ENCODE data around the gene LAMC1.
"Not testable (repeated sequence)": the region's sequence is repeated elsewhere in the genome, so short reads cannot be mapped to it uniquely, and the experiment has no call there.

LAMC1 gene

DNA sequence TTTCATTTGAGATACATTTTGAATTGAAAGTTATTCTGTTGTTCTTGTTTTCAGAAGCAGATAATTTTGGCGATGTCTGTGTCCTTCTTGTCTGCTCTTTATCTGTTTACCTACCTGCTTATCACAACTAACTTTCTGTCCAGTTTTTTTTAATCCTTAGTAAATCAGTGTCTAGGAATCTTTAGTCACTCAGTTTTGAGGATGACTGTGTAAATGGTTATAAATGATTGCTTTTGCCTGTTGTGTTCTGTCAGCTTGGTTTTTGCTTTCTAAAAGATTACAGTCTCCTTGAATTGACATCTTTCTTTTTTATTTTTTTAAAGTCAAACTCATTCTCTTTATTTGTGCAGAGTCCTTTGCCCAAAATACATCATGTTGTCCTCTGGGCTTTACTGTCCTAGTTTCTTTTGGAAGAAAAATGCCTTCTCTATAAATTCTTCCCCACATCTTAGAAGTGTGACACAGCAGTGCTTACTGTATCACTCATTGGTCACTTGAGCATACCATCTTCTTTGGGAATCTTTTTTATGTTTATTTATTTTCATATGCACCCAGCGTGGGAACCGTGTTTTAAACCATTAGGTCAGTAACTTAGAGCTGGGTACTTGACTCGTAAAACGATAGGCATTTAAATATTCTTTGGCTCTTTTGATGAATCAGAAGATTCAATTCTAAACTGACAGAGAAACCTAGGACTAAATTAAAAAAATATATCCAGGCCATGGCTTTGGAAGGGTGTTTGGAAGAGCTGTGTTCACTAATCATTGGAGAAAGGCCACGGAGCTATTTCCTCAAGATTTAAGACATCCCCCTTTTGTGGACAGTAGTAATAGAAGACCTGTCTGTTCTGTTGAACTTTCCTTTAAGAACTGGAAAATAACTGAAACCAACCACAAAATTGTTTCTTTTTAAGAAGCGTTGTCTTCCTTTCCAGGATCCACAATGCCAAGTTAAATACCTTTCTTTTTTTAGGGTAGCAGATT is 20.9 kb downstream of the LAMC1 start:
- DNase-seq = no peak

DNA sequence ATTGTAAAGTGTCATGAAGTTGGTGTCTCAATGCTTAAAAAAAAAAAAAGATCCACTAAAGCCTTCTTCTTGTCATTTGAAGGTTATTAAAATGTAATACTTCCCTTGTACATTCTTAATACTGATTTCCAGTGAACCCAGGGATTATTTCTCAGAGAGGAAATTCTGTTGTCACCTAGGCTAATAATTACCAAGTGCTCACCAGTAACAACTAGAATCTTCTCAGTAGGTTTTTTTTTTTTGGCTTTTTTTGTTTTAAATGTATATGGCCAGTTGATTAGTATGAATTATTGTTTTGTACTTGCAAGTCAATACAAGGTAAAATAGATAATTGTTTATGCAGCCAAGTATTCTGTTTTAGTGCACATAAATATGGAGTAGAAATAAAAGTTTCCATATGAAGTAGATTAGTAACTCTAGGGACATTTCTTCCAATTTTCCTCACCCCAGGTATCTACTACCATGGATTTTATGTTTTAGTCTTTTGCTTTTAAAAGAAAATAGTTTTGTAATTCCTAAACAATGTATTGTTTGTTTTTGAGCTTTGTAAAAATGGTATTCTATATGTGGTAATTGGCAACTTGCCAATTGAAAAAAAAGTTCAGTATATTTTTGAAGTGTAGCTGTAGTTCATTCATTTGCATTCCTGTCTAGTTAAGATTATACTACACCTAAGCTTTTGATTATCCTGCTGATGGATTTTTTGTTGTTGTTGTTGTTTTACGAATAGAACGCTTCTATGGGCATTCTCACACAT is 21.9 kb downstream of the LAMC1 start:
- DNase-seq = no peak

DNA sequence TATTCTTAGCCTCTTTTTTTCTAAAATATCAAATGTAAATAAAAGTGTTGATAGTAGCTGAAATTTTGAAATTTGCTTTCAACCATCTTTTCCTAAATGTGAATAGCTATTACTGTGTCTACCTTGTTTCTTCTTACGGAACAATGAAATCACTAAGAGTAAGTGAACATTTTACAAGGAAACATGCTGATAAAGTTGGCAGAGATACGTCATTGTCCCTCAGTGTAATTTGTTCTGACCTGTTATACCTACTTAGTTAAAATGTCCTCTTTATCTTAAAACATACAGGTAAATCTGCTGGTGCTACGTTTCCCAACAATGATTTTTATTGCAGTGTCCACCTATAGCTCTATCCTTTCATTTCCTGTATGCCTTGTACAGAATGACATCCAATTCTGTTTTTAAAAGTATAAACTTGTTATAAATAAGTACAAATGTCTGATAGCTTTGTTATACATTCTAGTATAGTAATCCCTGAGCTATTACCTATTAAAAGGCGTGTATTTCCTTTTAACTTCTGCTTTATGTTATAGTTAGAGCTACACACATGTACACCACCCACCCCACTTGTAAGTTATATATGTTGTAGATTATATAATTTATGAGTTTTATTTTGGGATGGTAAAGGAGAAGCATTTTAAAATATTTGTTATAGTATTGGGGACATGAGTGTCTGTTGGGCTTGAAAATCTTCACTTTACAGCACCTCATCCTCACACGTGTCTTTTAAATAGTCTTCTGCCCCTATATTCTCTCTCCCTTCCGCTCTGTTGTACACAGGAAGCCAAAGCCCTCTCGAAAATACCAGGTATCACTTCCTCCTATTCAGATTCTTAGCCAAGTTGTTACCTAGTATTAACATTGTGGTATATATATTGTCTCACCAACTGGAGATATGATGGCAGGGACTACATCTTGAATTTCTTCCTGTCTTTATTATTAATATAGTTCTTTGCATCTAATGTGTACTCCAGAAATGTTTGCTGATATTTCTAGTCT is 25.2 kb downstream of the LAMC1 start:
- DNase-seq = no peak

DNA sequence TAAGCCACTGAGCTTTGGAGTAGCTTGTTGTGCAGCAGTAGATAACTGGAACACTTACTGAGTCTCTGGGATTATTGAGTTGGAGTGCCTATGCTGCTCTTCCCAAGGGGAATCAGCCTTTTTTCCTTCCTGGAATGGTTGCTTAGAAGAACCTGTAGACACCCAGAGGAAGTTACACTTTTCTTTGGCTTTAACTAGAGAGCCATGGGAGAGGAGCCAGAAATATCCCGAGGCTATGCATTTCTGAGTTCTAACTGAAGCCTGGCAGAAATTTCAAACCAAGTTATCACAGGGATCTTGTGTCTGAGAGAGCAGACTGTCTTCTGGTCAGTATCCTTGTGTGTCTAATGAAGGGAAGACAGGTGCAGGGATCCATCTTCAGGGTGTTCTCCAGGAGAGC is 28.3 kb downstream of the LAMC1 start:
- no peak for DNase-seq

DNA sequence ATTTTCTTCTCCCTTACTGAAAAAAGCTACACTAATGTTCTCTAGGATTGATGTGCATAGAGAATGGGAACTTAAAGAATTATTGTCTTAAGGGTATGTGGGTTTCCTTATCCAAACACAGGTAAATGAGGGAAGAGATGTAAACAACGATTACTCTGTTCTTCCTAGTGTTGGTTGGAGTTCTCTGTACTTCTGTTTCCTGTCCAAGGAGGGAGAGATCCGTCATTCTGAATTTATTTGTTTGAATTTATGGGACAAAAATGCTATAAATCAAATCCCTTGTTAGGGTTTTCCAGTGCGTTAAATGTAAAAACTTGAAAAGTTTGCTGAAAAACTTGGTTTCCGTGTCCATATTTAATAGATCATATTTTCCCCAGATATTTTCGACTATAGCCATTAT is 29.6 kb downstream of the LAMC1 start:
- no peak for DNase-seq

- DNase-seq = no peak
Measured at GRCh38 chr1:183058851-183059502, 35.8 kb downstream of the LAMC1 start.

DNA sequence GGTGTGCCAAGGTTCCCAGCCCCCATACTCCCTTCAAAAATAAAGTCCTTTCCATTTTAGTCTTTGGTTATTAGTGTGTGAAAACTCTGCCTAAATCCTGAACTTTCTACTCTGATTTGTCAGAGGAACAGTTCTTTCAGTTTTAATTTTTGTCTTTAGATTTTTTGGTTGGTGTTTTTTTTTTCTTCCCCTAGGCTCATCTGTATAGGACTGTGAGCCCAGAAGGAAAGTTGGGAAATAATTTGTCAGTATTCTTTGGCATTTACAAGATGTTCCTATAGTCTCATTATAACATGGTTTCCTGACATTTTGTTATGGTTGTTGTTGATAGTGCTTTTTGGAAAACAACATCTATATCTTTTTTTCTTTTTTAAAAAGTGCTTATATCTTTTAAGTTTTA is 38.0 kb downstream of the LAMC1 start:
- DNase-seq = no peak

DNA sequence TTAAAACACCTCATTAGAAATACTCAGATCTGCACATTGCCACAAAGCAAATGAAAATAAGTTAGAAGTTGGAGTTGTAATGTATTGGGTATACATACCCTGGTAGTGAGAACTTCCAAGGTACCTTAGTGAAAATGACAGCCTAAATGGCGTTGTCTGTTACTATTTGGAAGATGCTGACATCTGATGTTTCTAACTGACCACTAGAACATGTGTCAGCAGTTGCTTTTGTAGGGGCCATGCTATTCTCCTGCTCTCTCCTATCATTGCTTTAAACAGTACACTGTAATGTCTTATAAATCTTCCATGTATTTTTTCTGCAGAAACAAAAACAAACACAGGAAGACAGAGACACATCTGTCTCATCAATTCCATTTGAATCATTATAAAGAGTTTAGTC is 40.1 kb downstream of the LAMC1 start:
- no peak for DNase-seq

DNA sequence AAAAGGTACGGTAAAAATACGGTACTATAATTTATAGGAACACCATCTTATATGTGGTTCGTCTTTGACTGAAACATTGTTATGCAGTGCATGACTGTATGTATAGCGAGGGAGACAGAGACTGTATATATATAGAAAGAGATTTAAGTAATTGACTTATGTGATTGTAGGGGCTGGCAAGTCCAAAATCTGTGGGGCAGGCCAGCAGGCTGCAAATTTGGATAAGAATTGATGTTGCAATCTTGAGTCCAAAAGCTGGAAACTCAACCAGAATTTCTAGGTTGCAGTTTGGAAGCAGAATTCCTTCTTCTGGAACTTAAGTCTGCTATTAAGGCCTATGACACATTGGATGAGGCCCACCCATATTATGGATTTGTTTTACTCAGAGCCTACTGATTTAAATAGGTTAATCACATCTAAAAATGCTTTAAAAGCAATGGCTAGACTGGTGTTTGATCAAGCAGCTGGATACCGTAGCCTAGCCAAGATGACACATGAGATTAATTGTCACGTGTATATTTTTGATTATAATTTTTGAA is 42.0 kb downstream of the LAMC1 start:
- no peak for DNase-seq

DNA sequence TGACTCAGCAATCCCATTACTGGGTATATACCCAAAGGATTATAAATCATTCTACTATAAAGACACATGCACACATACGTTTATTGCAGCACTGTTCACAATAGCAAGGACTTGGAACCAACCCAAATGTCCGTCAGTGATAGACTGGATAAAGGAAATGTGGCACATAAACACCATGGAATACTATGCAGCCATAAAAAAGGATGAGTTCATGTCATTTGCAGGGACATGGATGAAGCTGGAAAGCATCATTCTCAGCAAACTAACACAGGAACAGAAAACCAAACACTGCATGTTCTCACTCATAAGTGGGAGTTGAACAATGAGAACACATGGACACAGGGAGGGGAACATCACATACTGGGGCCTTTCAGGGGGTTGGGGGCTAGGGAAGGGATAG is 43.2 kb downstream of the LAMC1 start:
- not testable (repeated sequence) for DNase-seq

DNA sequence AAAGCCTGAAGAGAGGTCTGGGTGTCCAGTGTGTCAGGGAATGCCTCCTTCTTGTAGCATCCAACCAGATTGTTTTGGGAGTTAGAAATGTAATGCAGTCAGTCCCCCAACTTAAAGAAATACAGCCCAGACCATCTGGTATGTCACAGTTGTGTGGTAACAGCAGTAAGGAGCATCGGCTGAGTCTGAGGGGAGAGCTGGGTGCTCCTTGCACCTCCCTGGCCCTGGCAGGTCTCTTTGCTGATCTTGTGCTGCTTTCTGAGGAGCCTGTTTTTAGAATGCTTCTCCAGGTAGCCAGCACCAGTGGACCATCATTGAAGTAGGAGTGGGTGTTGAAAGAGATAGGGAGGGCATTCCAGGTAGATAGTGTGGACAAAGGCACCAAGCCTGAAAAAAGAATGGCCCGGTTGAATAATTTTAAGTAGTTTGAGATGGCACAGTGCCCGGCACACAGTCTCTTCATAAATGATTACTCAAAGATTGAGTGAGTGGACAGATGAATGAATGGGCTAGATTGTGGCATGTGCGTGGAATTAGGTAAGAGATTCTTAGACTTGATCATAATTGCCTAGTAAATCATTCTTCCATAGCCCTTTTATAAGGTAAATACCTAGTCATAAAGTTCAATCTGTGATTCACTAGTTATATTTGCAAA is 46.5 kb downstream of the LAMC1 start:
- no peak for DNase-seq

- no peak for DNase-seq
Measured at GRCh38 chr1:183070234-183070922, 47.2 kb downstream of the LAMC1 start.

DNA sequence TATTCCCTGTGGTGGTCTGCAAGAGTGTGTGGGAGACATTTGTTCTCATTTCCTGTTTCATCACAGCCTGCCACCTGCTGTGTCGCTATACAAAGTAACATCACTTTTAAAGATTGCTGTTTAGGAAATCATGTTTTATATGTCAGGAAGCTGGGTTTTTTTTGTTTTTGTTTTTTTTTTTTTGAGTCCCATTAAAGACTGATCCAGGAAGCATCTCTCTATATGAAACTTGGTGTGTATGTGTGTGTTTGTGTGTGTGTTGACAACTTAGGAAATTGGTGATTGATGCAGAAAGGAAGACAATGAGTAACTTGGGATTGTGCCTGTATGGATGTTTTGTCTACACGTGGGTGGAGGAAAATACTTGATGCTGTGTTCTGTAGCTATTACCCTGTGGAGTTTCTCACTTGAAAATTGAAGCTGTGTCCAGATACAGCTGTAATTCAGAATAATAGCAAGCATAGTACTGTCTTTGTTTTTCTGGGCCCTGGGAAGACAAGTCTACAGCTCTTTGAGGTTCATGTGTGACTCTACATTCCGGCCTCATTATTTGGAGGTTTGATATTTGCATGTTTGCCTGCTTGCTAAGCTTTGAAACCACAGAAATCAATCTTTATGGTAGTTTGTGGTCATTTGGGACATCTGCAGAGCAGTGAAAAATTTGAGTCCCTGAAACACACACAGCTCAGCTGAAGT is 47.9 kb downstream of the LAMC1 start:
- no peak for DNase-seq

DNA sequence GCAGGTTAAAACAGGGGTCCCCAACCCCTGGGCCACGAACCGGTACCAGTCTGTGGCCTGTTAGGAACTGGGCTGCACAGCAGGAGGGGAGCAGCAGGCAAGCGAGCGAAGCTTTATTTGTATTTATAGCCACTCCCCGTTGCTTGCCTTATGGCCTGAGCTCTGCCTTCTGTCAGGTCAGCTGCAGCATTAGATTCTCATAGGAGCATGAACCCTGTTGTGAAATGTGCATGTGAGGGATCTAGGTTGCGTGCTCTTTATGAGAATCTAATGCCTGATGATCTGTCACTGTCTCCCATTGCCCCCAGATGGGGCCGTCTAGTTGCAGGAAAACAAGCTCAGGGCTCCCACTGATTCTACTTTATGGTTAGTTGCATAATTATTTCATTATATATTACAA is 49.4 kb downstream of the LAMC1 start:
- not testable (repeated sequence) for DNase-seq

DNA sequence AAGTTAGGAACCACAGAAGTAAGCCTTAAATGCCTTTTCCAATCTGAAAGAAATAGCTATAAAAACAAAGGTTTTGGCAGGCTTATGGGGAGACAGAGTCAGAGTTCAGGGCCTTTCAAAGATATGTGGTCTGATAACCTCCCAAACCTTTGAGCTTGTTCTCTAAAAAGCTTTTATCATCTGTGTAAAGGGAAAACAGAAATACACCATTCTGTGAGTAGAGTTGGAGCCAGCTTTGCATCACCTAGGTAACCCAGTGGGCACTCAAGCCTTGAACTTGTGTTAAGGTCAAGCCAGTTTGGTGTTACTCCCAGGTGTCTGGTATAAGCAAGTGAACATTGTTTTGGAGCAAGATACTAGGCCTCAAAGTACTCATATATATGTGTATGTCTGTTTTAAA is 50.1 kb downstream of the LAMC1 start:
- DNase-seq = no peak

GRCh38 chr1:183074215-183074614 is 51.0 kb downstream of the LAMC1 start:
- no peak for DNase-seq

- no peak for DNase-seq
Measured at GRCh38 chr1:183075861-183076260, 52.6 kb downstream of the LAMC1 start.

GRCh38 chr1:183077097-183077496 is 53.9 kb downstream of the LAMC1 start:
- DNase-seq = no peak

DNA sequence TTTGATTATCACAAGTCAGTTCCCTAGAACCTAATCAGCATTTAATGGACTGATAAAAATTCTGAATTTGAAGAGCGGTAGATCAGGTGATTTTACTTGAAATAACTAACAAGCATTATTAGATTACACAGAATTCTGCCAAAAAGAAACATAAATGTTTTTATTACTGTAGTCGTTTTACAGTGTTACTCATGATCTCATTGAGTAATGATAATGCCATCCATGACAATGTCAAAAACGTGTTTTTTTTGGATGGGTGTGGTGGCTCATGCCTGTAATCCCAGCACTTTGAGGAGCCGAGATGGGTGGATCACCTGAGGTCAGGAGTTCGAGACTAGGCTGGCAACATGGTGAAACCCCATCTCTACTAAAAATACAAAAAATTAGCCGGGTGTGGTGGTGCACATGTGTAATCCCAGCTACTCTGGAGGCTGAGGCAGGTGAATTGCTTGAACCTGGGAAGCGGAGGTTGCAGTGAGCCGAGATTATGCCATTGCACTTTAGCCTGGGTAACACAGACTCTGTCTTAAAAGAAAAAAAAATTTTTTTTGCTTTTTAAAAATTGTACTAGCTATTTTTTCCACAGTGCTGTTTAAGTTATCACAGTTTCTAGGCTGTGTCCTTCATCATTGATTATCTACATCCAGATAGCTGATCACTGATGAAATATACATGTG is 56.6 kb downstream of the LAMC1 start:
- no peak for DNase-seq

GRCh38 chr1:183080406-183080805 is 57.2 kb downstream of the LAMC1 start:
- peak; percentile 8 for DNase-seq
